GM12891 (cell line): ENCODE results near the gene EDC3.

Experiments used
- PAX5 ChIP-seq: IDR thresholded peaks from 2 replicates; pipeline ENCODE4 v1.6.1; 2011; ENCODE audit warnings: low read length, moderate library complexity, mild to moderate bottlenecking; ENCODE audit not compliant: insufficient read depth, severe bottlenecking
- POLR2A ChIP-seq: IDR thresholded peaks from 2 replicates; pipeline ENCODE4 v1.6.1; 2011; ENCODE audit warnings: low read depth, low read length, control low read depth
- POLR2AphosphoS5 ChIP-seq: IDR thresholded peaks from 2 replicates; pipeline ENCODE4 v1.6.1; 2011; ENCODE audit warnings: low read depth, low read length, control low read depth
- SPI1 ChIP-seq: IDR thresholded peaks from 2 replicates; pipeline ENCODE4 v1.6.1; 2011; ENCODE audit warnings: low read depth, low read length, control low read depth
- TAF1 ChIP-seq: IDR thresholded peaks from 2 replicates; pipeline ENCODE4 v1.6.1; 2011; ENCODE audit warnings: low read depth, low read length, control low read depth

DNA sequence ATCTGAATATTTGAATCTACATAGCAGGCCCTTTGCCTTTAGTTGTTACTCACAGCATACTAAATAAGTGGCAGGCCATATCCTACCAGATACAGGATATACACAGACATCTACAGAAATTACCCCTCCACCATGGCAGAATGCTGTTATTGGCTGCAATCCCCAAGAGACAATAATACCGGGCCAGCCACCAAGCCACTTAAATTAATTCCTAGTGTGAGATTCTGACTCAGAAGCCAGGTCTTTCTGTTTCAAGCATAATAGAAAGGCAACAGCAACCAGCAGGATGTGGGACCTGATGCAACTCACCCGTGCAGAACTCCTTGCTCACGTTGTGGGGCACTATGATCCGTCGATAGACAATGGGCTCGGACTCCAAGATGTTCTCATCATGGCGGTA is 40.4 kb downstream of the EDC3 start:
- TF ChIP-seq TAF1 = no peak
- no peak for TF ChIP-seq POLR2AphosphoS5
- TF ChIP-seq SPI1 = no peak
- no peak for TF ChIP-seq POLR2A
- TF ChIP-seq PAX5 = peak; percentile 74
